OCI-LY7 (cell line): ENCODE results near the gene VCL. TPM values are rescaled to one million over a fixed set of nuclear protein-coding genes. Genes with fewer than 3 reads are reported as not detected.

Experiments used
- BruUV-seq: library from RNA; stranded (reverse); fragments of 400-500 nt; replicated peaks from 2 replicates; lab custom pipeline; 2021; lab: Mats Ljungman, UMichigan
- CTCF ChIA-PET: fragments of 300-600 bp; sonication (Branson Sonifier 250); formaldehyde crosslinking; loops from one replicate; lab custom pipeline; 2022; ENCODE audit warnings: antibody characterized with exemption; ENCODE audit not compliant: unreplicated experiment; lab: Charles Lee
- POLR2A ChIA-PET: fragments of 300-600 bp; sonication (Branson Sonifier 250); formaldehyde crosslinking; loops from one replicate; lab custom pipeline; 2022; ENCODE audit warnings: antibody characterized with exemption; lab: Charles Lee
- DNase-seq: peaks from one replicate; pipeline ENCODE4 v3.0.0-alpha.2; 2015; ENCODE audit warnings: low spot score
- H2AFZ ChIP-seq: fragments of 200-600 bp; sonication (generic), shearing (Covaris generic); 2 replicates; pipeline ENCODE4 v1.6.1; 2014; ENCODE audit warnings: mild to moderate bottlenecking, antibody characterized with exemption, low read length, moderate library complexity
- H3K27ac ChIP-seq: fragments of 200-600 bp; sonication (generic); 2 replicates; pipeline ENCODE4 v1.5.1; 2014; ENCODE audit warnings: mixed run types, low read depth, mild to moderate bottlenecking, moderate library complexity, low read length, inconsistent platforms; ENCODE audit not compliant: poor library complexity, severe bottlenecking
- H3K36me3 ChIP-seq: fragments of 200-600 bp; sonication (generic); 2 replicates; pipeline ENCODE4 v1.6.1; 2014; ENCODE audit warnings: mild to moderate bottlenecking, antibody characterized with exemption, low read length, moderate library complexity, mixed read lengths; ENCODE audit not compliant: insufficient read depth
- H3K4me1 ChIP-seq: fragments of 200-600 bp; sonication (generic); 2 replicates; pipeline ENCODE4 v1.5.1; 2014; ENCODE audit warnings: mild to moderate bottlenecking, low read length; ENCODE audit not compliant: insufficient read depth, poor library complexity, severe bottlenecking
- H3K4me2 ChIP-seq: fragments of 200-600 bp; sonication (generic); 2 replicates; pipeline ENCODE4 v1.6.1; 2014; ENCODE audit warnings: mild to moderate bottlenecking, low read length
- H3K4me3 ChIP-seq: fragments of 200-600 bp; sonication (generic); 2 replicates; pipeline ENCODE4 v1.5.1; 2014; ENCODE audit warnings: mild to moderate bottlenecking, low read depth, low read length; ENCODE audit not compliant: poor library complexity, severe bottlenecking
- H3K79me2 ChIP-seq: fragments of 200-600 bp; sonication (generic); 2 replicates; pipeline ENCODE4 v1.6.1; 2016; ENCODE audit warnings: low read depth, mild to moderate bottlenecking, low read length, moderate library complexity, mixed read lengths; ENCODE audit not compliant: insufficient read depth
- H3K9me2 ChIP-seq: fragments of 200-600 bp; sonication (generic); 2 replicates; pipeline ENCODE4 v1.6.1; 2016; ENCODE audit warnings: mild to moderate bottlenecking, low read length, mixed read lengths; ENCODE audit not compliant: insufficient read depth
- H3K9me3 ChIP-seq: fragments of 200-600 bp; sonication (generic); 2 replicates; pipeline ENCODE4 v1.6.1; 2014; ENCODE audit warnings: mild to moderate bottlenecking, mixed run types, low read length, mixed read lengths
- H4K20me1 ChIP-seq: fragments of 200-600 bp; sonication (generic); 2 replicates; pipeline ENCODE4 v1.6.1; 2014; ENCODE audit warnings: mild to moderate bottlenecking, antibody characterized with exemption, low read length, moderate library complexity, mixed read lengths; ENCODE audit not compliant: insufficient read depth
- EZH2phosphoT487 ChIP-seq: fragments of 200-600 bp; sonication (generic); IDR thresholded peaks from 2 replicates; pipeline ENCODE4 v1.6.1; 2018; ENCODE audit warnings: low read depth, borderline replicate concordance, mild to moderate bottlenecking, mixed run types, antibody characterized with exemption, low read length, moderate library complexity, mixed read lengths
- intact Hi-C: fragments of 100-400 bp; cut with micrococcal nuclease; formaldehyde crosslinking; loops from one replicate; pipeline ENCODE4 v1.10.0; 2022; ENCODE audit not compliant: unreplicated experiment
- total RNA-seq, 2 experiments: library from RNA; depleted of rRNA in 1 of 2; stranded (reverse); fragments of >200 nt in 1 of 2; shearing (Covaris generic) in 1 of 2; gene quantifications; 2 replicates each; pipeline ENCODE4 v1.2.3, GENCODE V29; 2014 to 2022
- TF ChIP-seq, protein P1 (sequence below): fragments of 200-600 bp; sonication (generic); conservative IDR thresholded peaks from 2 replicates; pipeline ENCODE4 v1.5.1; 2014; ENCODE audit warnings: mild to moderate bottlenecking, antibody characterized with exemption, low read length, moderate library complexity, mixed read lengths

VCL gene
- total RNA-seq, 2 experiments from 2014 or later, result 19.1 to 55.5 TPM

DNA sequence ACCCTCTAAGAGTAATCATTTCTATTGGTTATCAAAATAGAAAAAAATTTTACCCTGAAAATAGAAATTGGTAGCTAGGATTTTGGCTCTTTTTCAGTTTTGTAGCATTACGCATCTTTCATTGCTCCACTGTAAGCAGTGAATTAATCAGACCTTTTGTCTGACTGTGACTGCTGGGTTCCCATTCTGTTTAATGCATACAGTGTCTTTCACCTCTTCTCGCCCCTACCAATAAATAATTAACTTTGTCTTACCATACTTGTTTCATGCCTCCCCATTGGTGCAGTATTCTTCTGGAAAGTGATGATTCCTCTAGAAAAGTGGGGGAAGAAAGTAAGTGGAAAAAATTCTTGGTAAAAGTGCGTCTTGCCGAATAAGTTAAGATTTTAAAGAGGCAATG is 79.5 kb downstream of the VCL start:
- H3K4me2 ChIP-seq, result 0 out of 2 replicates have a peak overlapping the region, but pooled peaks have one; percentile 4
- peaks cover 54% of the 10 kb centered on the region for H3K4me1 ChIP-seq
- H3K27ac ChIP-seq, result no peak overlapping the region
- intact Hi-C loops, result no loop called here
- no peaks in the 10 kb centered on the region for H3K79me2 ChIP-seq
- no peak overlapping the region for H2AFZ ChIP-seq
- H3K9me2 ChIP-seq, result no peaks in the 10 kb centered on the region
- POLR2A ChIA-PET, result interaction anchor here (0.9 to 1.3 kb wide), 4 partner anchors 9 to 198 kb away, joined by 3 read pairs; no protein-coding TSS in a partner anchor
- CTCF ChIA-PET, result interaction anchor here (1.4 kb wide), 1 partner anchor 197 kb away, joined by 3 read pairs; no protein-coding TSS in a partner anchor
- no peaks in the 10 kb centered on the region for H3K9me3 ChIP-seq
- DNase-seq, result no peak
- no peak overlapping the region for H3K4me3 ChIP-seq
- BruUV-seq, result no TSS peak
- TF ChIP-seq, protein P1, sequence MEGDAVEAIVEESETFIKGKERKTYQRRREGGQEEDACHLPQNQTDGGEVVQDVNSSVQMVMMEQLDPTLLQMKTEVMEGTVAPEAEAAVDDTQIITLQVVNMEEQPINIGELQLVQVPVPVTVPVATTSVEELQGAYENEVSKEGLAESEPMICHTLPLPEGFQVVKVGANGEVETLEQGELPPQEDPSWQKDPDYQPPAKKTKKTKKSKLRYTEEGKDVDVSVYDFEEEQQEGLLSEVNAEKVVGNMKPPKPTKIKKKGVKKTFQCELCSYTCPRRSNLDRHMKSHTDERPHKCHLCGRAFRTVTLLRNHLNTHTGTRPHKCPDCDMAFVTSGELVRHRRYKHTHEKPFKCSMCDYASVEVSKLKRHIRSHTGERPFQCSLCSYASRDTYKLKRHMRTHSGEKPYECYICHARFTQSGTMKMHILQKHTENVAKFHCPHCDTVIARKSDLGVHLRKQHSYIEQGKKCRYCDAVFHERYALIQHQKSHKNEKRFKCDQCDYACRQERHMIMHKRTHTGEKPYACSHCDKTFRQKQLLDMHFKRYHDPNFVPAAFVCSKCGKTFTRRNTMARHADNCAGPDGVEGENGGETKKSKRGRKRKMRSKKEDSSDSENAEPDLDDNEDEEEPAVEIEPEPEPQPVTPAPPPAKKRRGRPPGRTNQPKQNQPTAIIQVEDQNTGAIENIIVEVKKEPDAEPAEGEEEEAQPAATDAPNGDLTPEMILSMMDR, result no peak
- no peak for TF ChIP-seq EZH2phosphoT487
- no peaks in the 10 kb centered on the region for H4K20me1 ChIP-seq
- H3K36me3 ChIP-seq, result peaks cover 32% of the 10 kb centered on the region

DNA sequence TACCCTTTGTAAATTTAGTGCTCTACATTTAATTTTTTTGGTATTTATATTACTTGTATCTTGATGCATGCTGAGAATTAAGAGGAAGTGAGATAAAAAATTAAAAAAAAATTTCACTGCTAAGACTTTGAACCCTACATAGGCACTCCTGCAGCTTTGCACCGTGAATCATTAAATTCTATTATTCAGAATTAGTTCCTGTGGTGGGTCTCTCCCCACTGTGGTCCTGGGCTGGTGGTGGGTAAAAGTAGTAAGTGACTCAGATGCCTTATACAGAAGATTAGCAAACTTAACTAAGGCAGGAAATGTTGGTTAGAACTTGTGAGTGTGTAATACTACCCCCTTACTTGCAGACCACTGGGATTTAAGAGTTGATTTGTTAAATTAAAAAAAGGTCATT is 80.1 kb downstream of the VCL start:
- Histone ChIP-seq H3K79me2 (no peaks in the 10 kb centered on the region), H4K20me1 (no peaks in the 10 kb centered on the region), H3K9me2 (no peaks in the 10 kb centered on the region), H3K9me3 (no peaks in the 10 kb centered on the region), H3K4me2 (peak overlapping the region; percentile 45), H3K27ac (no peak overlapping the region), H3K36me3 (peaks cover 32% of the 10 kb centered on the region), H3K4me3 (no peak overlapping the region), H2AFZ (no peak overlapping the region), H3K4me1 (peaks cover 54% of the 10 kb centered on the region)
- TF ChIP-seq, protein P1, result no peak
- no peak for TF ChIP-seq EZH2phosphoT487
- intact Hi-C loops, result no loop called here
- BruUV-seq, result no TSS peak
- ChIA-PET CTCF (no interaction called here), POLR2A (interaction anchor here (0.6 to 0.7 kb wide), 2 partner anchors 948 to 1945 kb away, joined by 3 read pairs; no protein-coding TSS in a partner anchor)
- peak; percentile 29 for DNase-seq
